Measurements from ENCODE around the gene SBK3. TPM values are rescaled to one million over a fixed set of nuclear protein-coding genes. Genes with fewer than 3 reads are reported as not detected.

Gene SBK3
- total and polyA plus RNA-seq, 2 of the 8 experiments (the other 6 are each of a cell fraction or from before 2014, with no cell fraction given), result 0.76 to 1.5 TPM

DNA sequence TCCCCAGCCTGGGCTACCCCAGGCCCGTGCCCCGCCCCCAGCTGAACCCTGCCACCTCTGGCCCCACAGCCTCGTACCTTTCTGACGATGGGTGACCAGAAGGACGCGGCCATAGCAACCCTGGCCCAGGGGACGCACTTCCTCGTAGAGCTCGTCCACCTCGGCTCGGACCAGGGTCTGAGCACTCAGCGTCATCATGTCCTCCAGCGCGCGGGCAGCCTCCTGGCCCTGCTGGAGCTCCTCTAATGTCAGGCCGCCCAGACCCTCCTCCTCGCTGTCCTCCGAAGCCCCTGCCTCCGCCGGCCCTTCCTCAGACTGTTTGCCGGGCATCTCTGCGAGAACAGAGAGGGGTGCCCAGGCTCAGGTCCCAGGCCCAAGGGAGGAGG lies 9.4 kb downstream of the SBK3 start:
- no peaks in the 10 kb centered on the region for H3K9me3 ChIP-seq (ENCODE audit: insufficient read depth in 2 of 2, low read depth in 1 of 2, low read length in 1 of 2)
- H3K18ac ChIP-seq (ENCODE audit: extremely low read depth, low read length), result no peak overlapping the region
- peaks cover 0 to 1% of the 10 kb centered on the region in 2 experiments for H4K20me1 ChIP-seq (replicated peaks in 1 of 2; ENCODE audit: control insufficient read depth in 1 of 2, insufficient read depth in 2 of 2, low read length in 2 of 2)
- POLR2A ChIA-PET (ENCODE audit: partially characterized antibody), result interaction anchor here (0.8 to 1.7 kb wide), 4 partner anchors 10 to 65 kb away, joined by 3 to 6 read pairs (median 4); no protein-coding TSS in a partner anchor
- H2AK5ac ChIP-seq (ENCODE audit: low read depth, low read length), result no peak overlapping the region
- no peak overlapping the region for H4K91ac ChIP-seq (replicated peaks; ENCODE audit: insufficient read length, low read length)
- no peak overlapping the region for H3K4me2 ChIP-seq (ENCODE audit: insufficient read depth in 1 of 2, low read depth in 2 of 2, low read length in 2 of 2)
- H3K79me1 ChIP-seq (ENCODE audit: low read depth, low read length), result no peaks in the 10 kb centered on the region
- H3K79me2 ChIP-seq (ENCODE audit: control insufficient read depth in 1 of 2, insufficient read depth in 2 of 2, low read length in 2 of 2), result no peaks in the 10 kb centered on the region
- H2AFZ ChIP-seq (ENCODE audit: low read length), result no peak overlapping the region
- H2BK120ac ChIP-seq (replicated peaks; ENCODE audit: low read depth, low read length), result no peak overlapping the region
- DNase-seq (ENCODE audit: low read depth in 1 of 2, low spot score in 2 of 2) (no peak), FAIRE-seq (no peak)
- no peak overlapping the region for H2BK15ac ChIP-seq (ENCODE audit: low read length)
- no peak overlapping the region for H2BK20ac ChIP-seq (ENCODE audit: low read length)
- H4K8ac ChIP-seq (ENCODE audit: extremely low read depth, insufficient read depth, low read length), result no peak overlapping the region
- no peak overlapping the region for H3K56ac ChIP-seq (replicated peaks; ENCODE audit: insufficient read length, low read depth, low read length)
- CTCF ChIA-PET (ENCODE audit: partially characterized antibody), result interaction anchor here (0.8 to 2.4 kb wide), 6 partner anchors 9 to 68 kb away, joined by 3 to 9 read pairs (median 3); no protein-coding TSS in a partner anchor
- no peak overlapping the region for H4K5ac ChIP-seq (ENCODE audit: insufficient read length, low read depth, low read length)
- H3K36me3 ChIP-seq (ENCODE audit: control insufficient read depth in 2 of 4, insufficient read depth in 4 of 4, low read length in 3 of 4), result no peaks in the 10 kb centered on the region; a peak in 1 of 8 replicates
- no peak overlapping the region for H3K9ac ChIP-seq (replicated peaks in 1 of 4; ENCODE audit: extremely low read depth in 1 of 4, low read depth in 3 of 4, low read length in 3 of 4)
- H3K23me2 ChIP-seq (ENCODE audit: low read depth, low read length), result peaks cover 2% of the 10 kb centered on the region; the same call in 1 of the 2 replicates
- no peak overlapping the region for H3K27ac ChIP-seq (ENCODE audit: low read depth, low read length)
- H3K14ac ChIP-seq (ENCODE audit: insufficient read length), result no peak overlapping the region
- no peak overlapping the region for H3K4ac ChIP-seq (replicated peaks; ENCODE audit: insufficient read length, low read depth, low read length)
- 94% methylated on average over 22 of the region's 22 CpGs; no CpG with 5 or more reads in 1 of the 2 experiments for WGBS, 2 experiments (ENCODE audit: extremely low coverage in 1 of 2, insufficient coverage in 1 of 2, insufficient read length in 1 of 2, insufficient replicate concordance in 2 of 2, low coverage in 1 of 2, low lambda C conversion rate in 2 of 2, missing lambda C conversion rate in 1 of 2)
- H3K23ac ChIP-seq (ENCODE audit: insufficient read length), result no peak overlapping the region
- H3K4me1 ChIP-seq (replicated peaks in 1 of 4; ENCODE audit: control insufficient read depth in 3 of 4, insufficient read depth in 4 of 4, low read length in 3 of 4), result peaks cover 0 to 17% (median 5%) of the 10 kb centered on the region in 4 experiments; a peak in 4 of 7 replicates
- H3K27me3 ChIP-seq (replicated peaks in 1 of 4; ENCODE audit: control insufficient read depth in 3 of 4, extremely low read depth in 1 of 4, insufficient read depth in 3 of 4, low read length in 3 of 4), result no peaks in the 10 kb centered on the region; a peak in 2 of 7 replicates
- no peak overlapping the region for H2BK12ac ChIP-seq (ENCODE audit: low read depth, low read length)
- no peak for TF ChIP-seq JUN (IDR thresholded peaks at IDR 0.05; ENCODE audit: low read depth, low read length)
- no peak overlapping the region for H3K4me3 ChIP-seq (ENCODE audit: extremely low read depth in 1 of 4, insufficient read depth in 2 of 4, low read depth in 3 of 4, low read length in 4 of 4)
- H2BK5ac ChIP-seq (ENCODE audit: low read depth, low read length), result no peak overlapping the region
